Calu3 (cell line): Measurements from ENCODE around the gene SPATA18. TPM values are rescaled to one million over a fixed set of nuclear protein-coding genes. Genes with fewer than 3 reads are reported as not detected.

Source experiments
- Bru-seq: library from RNA; stranded (reverse); fragments of 400-500 nt; gene quantifications from one replicate; lab custom pipeline; 2021; lab: Mats Ljungman, UMichigan
- BruChase-seq, 2 experiments: library from RNA; stranded (reverse); fragments of 400-500 nt; gene quantifications; one replicate each; lab custom pipeline; 2021; lab: Mats Ljungman, UMichigan
- BruUV-seq: library from RNA; stranded (reverse); fragments of 400-500 nt; replicated peaks from 2 replicates; lab custom pipeline; 2021; lab: Mats Ljungman, UMichigan
- CTCF ChIA-PET: fragments of 300-600 bp; sonication (Branson Sonifier 250); formaldehyde crosslinking; loops from one replicate; lab custom pipeline; 2022; ENCODE audit warnings: antibody characterized with exemption; lab: Charles Lee
- DNase-seq: peaks from one replicate; pipeline ENCODE4 v3.0.0; 2022
- H3K27ac Mint-ChIP-seq: one replicate; pipeline ENCODE4 v1.8.0; 2022; ENCODE audit warnings: mixed read lengths; ENCODE audit not compliant: unreplicated experiment
- H3K27me3 Mint-ChIP-seq: one replicate; pipeline ENCODE4 v1.8.0; 2022; ENCODE audit warnings: mixed read lengths; ENCODE audit not compliant: unreplicated experiment
- H3K36me3 Mint-ChIP-seq: one replicate; pipeline ENCODE4 v1.8.0; 2022; ENCODE audit warnings: mild to moderate bottlenecking, moderate library complexity, mixed read lengths; ENCODE audit not compliant: insufficient read depth, unreplicated experiment
- H3K4me1 Mint-ChIP-seq: one replicate; pipeline ENCODE4 v1.8.0; 2022; ENCODE audit warnings: mild to moderate bottlenecking, low read depth, mixed read lengths; ENCODE audit not compliant: unreplicated experiment
- H3K4me3 Mint-ChIP-seq: one replicate; pipeline ENCODE4 v1.8.0; 2022; ENCODE audit warnings: mild to moderate bottlenecking, low read depth, moderate library complexity, mixed read lengths; ENCODE audit not compliant: unreplicated experiment
- H3K9me3 Mint-ChIP-seq: one replicate; pipeline ENCODE4 v1.8.0; 2022; ENCODE audit warnings: low read depth, mixed read lengths; ENCODE audit not compliant: unreplicated experiment
- CTCF ChIP-seq: fragments of 200-600 bp; IDR thresholded peaks from one replicate; pipeline ENCODE4 v1.8.0; 2022; ENCODE audit warnings: antibody characterized with exemption; ENCODE audit not compliant: unreplicated experiment
- intact Hi-C: fragments of 100-400 bp; cut with micrococcal nuclease; formaldehyde crosslinking; loops from one replicate; pipeline ENCODE4 v1.10.0; 2022; ENCODE audit not compliant: unreplicated experiment
- long read RNA-seq: library from polyadenylated mRNA; stranded (forward); transcript quantifications from one replicate; pipeline ENCODE4 v2.0.0, GENCODE V29; 2022
- total RNA-seq: library from RNA; stranded (reverse); gene quantifications from 2 replicates; pipeline ENCODE4 v1.2.3, GENCODE V29; 2022

SPATA18 gene
- total RNA-seq (not detected in 2 replicates), Bru-seq, nascent RNA (percentile 8 among the genes with signal in this experiment), BruChase-seq, experiment 1, labeled RNA remaining after a 6-hour chase (percentile 5 among the genes with signal in this experiment), BruChase-seq, experiment 2, labeled RNA remaining after a 2-hour chase (percentile 6 among the genes with signal in this experiment)
- long read RNA-seq: 0 reads

- no peaks in the 10 kb centered on the region for H3K4me1 Mint-ChIP-seq
Measured at GRCh38 chr4:52051213-52051614, at the start of gene SPATA18. Gene SPATA18 (plus strand): TSS chr4:52051304. CDS start chr4:52051705, 401 bp downstream.

GRCh38 chr4:52001616-52002015 lies 49.5 kb upstream of the SPATA18 start:
- no peak for DNase-seq
- H3K27me3 Mint-ChIP-seq: no peaks in the 10 kb centered on the region
- intact Hi-C loops: no loop called here
- no peak for TF ChIP-seq CTCF
- no peak overlapping the region for H3K4me3 Mint-ChIP-seq
- no peaks in the 10 kb centered on the region for H3K9me3 Mint-ChIP-seq
- H3K27ac Mint-ChIP-seq: no peak overlapping the region
- peaks cover 9% of the 10 kb centered on the region for H3K4me1 Mint-ChIP-seq
- BruUV-seq: no TSS peak
- CTCF ChIA-PET: no interaction called here
- no peaks in the 10 kb centered on the region for H3K36me3 Mint-ChIP-seq

More at GRCh38 chr4:52051213-52051614, at the start of gene SPATA18:
- DNase-seq: no peak
- Mint-ChIP-seq H3K27ac (no peak within 1 kb of the TSS), H3K9me3 (no peaks in the 10 kb centered on the region), H3K27me3 (peaks cover 55% of the 10 kb centered on the region), H3K36me3 (peaks cover 4% of the 10 kb centered on the region), H3K4me3 (peak within 1 kb of the TSS; percentile 63)
- no TSS peak for BruUV-seq
- intact Hi-C loops: no loop called here
- CTCF ChIA-PET: no interaction called here
- no peak for TF ChIP-seq CTCF

GRCh38 chr4:52004414-52004813 lies 46.7 kb upstream of the SPATA18 start:
- intact Hi-C loops: no loop called here
- no peaks in the 10 kb centered on the region for H3K36me3 Mint-ChIP-seq
- CTCF ChIA-PET: no interaction called here
- no TSS peak for BruUV-seq
- peaks cover under 1% of the 10 kb centered on the region for H3K4me1 Mint-ChIP-seq
- H3K4me3 Mint-ChIP-seq: no peak overlapping the region
- no peak for TF ChIP-seq CTCF
- H3K27me3 Mint-ChIP-seq: no peaks in the 10 kb centered on the region
- no peak for DNase-seq
- H3K9me3 Mint-ChIP-seq: no peaks in the 10 kb centered on the region
- no peak overlapping the region for H3K27ac Mint-ChIP-seq

GRCh38 chr4:52005604-52006273 lies 45.4 kb upstream of the SPATA18 start:
- CTCF ChIA-PET: interaction anchor here (0.6 kb wide), 1 partner anchor 146 kb away, joined by 4 read pairs; no protein-coding TSS in a partner anchor
- intact Hi-C loops: no loop called here
- Mint-ChIP-seq H3K27me3 (no peaks in the 10 kb centered on the region), H3K9me3 (no peaks in the 10 kb centered on the region), H3K4me3 (no peak overlapping the region), H3K27ac (no peak overlapping the region), H3K4me1 (no peaks in the 10 kb centered on the region), H3K36me3 (no peaks in the 10 kb centered on the region)
- TF ChIP-seq CTCF: no peak
- DNase-seq: no peak
- no TSS peak for BruUV-seq
